HUES6 (cell line): ENCODE data around the gene KIAA0753.
A peak's percentile ranks its signal among the peaks of the same experiment; 100 is the strongest.

ENCODE experiments used
- H3K27ac ChIP-seq: 2 replicates; pipeline ENCODE4 v1.7.0; 2013; ENCODE audit warnings: low read depth, mild to moderate bottlenecking, low read length, inconsistent platforms
- H3K27me3 ChIP-seq: 2 replicates; pipeline ENCODE4 v1.6.1; 2013; ENCODE audit warnings: low read length; ENCODE audit not compliant: control insufficient read depth, insufficient read depth
- H3K36me3 ChIP-seq: 2 replicates; pipeline ENCODE4 v1.6.1; 2013; ENCODE audit warnings: low read length; ENCODE audit not compliant: control insufficient read depth, insufficient read depth
- H3K4me1 ChIP-seq: 2 replicates; pipeline ENCODE4 v1.6.1; 2013; ENCODE audit warnings: low read length; ENCODE audit not compliant: control insufficient read depth, insufficient read depth
- H3K4me3 ChIP-seq: 2 replicates; pipeline ENCODE4 v1.5.1; 2013; ENCODE audit warnings: low read depth, low read length
- H3K9ac ChIP-seq: one replicate; pipeline ENCODE4 v1.6.1; 2013; ENCODE audit warnings: mild to moderate bottlenecking, low read length
- H3K9me3 ChIP-seq: 2 replicates; pipeline ENCODE4 v1.6.1; 2013; ENCODE audit warnings: low read depth, low read length; ENCODE audit not compliant: control insufficient read depth, insufficient read depth

The KIAA0753 gene

DNA sequence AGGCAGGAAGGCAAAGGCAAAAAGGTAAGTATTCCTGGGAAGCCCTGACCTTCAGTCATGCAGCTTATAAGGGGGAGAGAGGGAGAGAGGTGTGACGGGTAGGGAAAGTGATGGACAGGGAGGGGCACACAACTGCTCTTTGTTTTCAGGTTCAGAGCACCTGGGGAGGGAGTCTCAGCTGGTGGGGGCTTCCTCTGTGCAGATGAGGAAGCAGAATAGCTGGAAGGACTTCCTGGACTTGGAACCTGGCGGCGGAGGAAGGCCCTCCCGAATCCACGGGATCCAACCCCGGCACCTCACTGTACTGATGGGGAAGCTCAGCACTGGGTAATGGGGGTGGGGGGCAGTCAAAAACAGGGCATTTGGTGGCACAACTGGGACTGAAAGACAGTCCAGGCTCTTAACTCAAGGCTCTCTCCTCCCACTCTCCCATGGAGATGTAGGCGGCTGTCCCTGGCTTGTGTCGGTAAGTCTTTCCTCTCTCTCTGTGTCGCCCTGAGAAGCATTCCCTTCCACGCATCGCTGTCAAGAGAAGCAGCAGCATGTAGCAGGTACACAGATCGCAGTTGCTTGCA lies 72.2 kb downstream of the KIAA0753 start:
- H3K9me3 ChIP-seq = no peaks in the 10 kb centered on the region
- peaks cover 17% of the 10 kb centered on the region for H3K4me1 ChIP-seq
- no peak overlapping the region for H3K9ac ChIP-seq
- H3K27me3 ChIP-seq = no peaks in the 10 kb centered on the region
- no peaks in the 10 kb centered on the region for H3K36me3 ChIP-seq
- H3K27ac ChIP-seq = no peak overlapping the region
- no peak overlapping the region for H3K4me3 ChIP-seq

DNA sequence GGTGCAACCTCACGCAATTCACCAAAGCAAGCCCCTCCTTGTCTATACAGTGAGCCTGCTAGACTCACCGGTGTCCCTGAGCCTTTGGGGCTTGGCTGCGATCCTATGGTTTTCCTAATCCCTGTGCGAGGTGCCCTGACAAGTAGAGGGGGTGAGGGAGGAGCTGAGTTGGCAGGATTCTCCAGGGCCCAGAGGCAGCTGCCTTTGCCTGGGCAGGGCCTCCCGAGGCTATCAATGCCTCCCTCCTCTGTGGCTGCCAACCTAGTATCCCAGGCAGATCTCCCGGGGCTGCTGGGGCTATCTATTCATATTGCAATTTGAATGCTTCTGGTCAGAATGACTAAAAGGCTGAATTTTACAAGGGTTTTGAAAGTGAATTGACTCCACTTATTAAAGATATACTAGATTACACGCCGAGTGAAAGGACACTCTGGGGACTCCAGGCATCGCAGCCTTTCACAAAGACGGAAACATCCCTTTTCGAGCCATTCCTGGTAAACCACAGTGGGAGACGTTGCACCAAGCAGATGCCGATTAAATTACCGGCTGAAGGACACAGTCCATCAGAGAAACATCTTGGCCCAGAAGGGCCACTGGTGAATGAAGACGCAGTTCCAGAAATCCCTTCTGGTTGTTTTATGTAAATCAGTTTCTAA lies 72.9 kb downstream of the KIAA0753 start:
- Histone ChIP-seq H3K9ac (no peak overlapping the region), H3K4me3 (no peak overlapping the region)

GRCh38 chr17:6561446-6561845 lies 79.1 kb downstream of the KIAA0753 start:
- Histone ChIP-seq H3K9ac (no peak overlapping the region), H3K9me3 (no peaks in the 10 kb centered on the region), H3K4me1 (peaks cover 4% of the 10 kb centered on the region; the same call in 1 of the 2 replicates), H3K27me3 (peaks cover 44% of the 10 kb centered on the region), H3K27ac (no peak overlapping the region), H3K36me3 (no peaks in the 10 kb centered on the region), H3K4me3 (no peak overlapping the region)

More for the DNA sequence above, 72.9 kb downstream of the KIAA0753 start:
- no peaks in the 10 kb centered on the region for H3K36me3 ChIP-seq
- no peaks in the 10 kb centered on the region for H3K27me3 ChIP-seq
- H3K4me1 ChIP-seq = peaks cover 17% of the 10 kb centered on the region
- H3K27ac ChIP-seq = no peak overlapping the region
- H3K9me3 ChIP-seq = no peaks in the 10 kb centered on the region

DNA sequence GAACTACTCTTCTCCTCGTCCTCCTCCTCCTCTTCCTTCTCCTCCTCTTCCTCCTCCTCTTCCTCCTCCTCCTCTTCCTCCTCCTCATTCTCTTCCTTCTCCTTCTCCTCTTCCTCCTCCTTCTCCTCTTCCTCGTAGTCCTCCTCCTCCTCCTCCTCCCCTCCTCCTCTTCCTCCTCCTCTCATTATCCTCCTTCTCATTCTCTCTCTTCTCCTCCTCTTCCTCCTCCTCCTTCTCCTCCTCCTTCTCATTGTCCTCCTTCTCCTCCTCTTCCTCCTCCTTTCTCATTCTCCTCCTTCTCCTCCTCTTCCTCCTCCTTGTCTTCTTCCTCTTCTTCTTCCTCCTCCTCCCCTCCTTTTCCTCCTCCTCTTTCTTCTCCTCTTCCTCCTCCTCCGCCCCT lies 80.0 kb downstream of the KIAA0753 start:
- H3K27me3 ChIP-seq = peaks cover 50% of the 10 kb centered on the region
- no peak overlapping the region for H3K27ac ChIP-seq
- H3K36me3 ChIP-seq = no peaks in the 10 kb centered on the region
- peaks cover 4% of the 10 kb centered on the region; the same call in 1 of the 2 replicates for H3K4me1 ChIP-seq
- H3K9me3 ChIP-seq = no peaks in the 10 kb centered on the region
- H3K4me3 ChIP-seq = no peak overlapping the region
- no peak overlapping the region for H3K9ac ChIP-seq

- Histone ChIP-seq H3K4me3 (no peak overlapping the region), H3K27ac (no peak overlapping the region), H3K9ac (no peak overlapping the region), H3K27me3 (peaks cover 57% of the 10 kb centered on the region), H3K36me3 (no peaks in the 10 kb centered on the region), H3K4me1 (peaks cover 8% of the 10 kb centered on the region; the same call in 1 of the 2 replicates), H3K9me3 (no peaks in the 10 kb centered on the region)
Observed at GRCh38 chr17:6559753-6560215, 80.7 kb downstream of the KIAA0753 start.

GRCh38 chr17:6558932-6559752 lies 81.4 kb downstream of the KIAA0753 start:
- Histone ChIP-seq H3K9me3 (no peaks in the 10 kb centered on the region), H3K4me3 (no peak overlapping the region), H3K27me3 (peaks cover 64% of the 10 kb centered on the region), H3K27ac (no peak overlapping the region), H3K9ac (no peak overlapping the region), H3K36me3 (no peaks in the 10 kb centered on the region), H3K4me1 (peaks cover 9% of the 10 kb centered on the region; the same call in 1 of the 2 replicates)

GRCh38 chr17:6558276-6558675 lies 82.2 kb downstream of the KIAA0753 start:
- no peaks in the 10 kb centered on the region for H3K9me3 ChIP-seq
- H3K9ac ChIP-seq = no peak overlapping the region
- H3K27ac ChIP-seq = no peak overlapping the region
- H3K4me1 ChIP-seq = peaks cover 9% of the 10 kb centered on the region; the same call in 1 of the 2 replicates
- H3K4me3 ChIP-seq = no peak overlapping the region
- no peaks in the 10 kb centered on the region for H3K36me3 ChIP-seq
- peaks cover 72% of the 10 kb centered on the region for H3K27me3 ChIP-seq

- Histone ChIP-seq H3K27ac (no peak overlapping the region), H3K4me3 (peak overlapping the region; percentile 64), H3K9ac (no peak overlapping the region), H3K9me3 (no peaks in the 10 kb centered on the region), H3K4me1 (peaks cover 14% of the 10 kb centered on the region), H3K27me3 (peaks cover 77% of the 10 kb centered on the region), H3K36me3 (no peaks in the 10 kb centered on the region)
Observed at GRCh38 chr17:6557040-6557438, 83.5 kb downstream of the KIAA0753 start.

DNA sequence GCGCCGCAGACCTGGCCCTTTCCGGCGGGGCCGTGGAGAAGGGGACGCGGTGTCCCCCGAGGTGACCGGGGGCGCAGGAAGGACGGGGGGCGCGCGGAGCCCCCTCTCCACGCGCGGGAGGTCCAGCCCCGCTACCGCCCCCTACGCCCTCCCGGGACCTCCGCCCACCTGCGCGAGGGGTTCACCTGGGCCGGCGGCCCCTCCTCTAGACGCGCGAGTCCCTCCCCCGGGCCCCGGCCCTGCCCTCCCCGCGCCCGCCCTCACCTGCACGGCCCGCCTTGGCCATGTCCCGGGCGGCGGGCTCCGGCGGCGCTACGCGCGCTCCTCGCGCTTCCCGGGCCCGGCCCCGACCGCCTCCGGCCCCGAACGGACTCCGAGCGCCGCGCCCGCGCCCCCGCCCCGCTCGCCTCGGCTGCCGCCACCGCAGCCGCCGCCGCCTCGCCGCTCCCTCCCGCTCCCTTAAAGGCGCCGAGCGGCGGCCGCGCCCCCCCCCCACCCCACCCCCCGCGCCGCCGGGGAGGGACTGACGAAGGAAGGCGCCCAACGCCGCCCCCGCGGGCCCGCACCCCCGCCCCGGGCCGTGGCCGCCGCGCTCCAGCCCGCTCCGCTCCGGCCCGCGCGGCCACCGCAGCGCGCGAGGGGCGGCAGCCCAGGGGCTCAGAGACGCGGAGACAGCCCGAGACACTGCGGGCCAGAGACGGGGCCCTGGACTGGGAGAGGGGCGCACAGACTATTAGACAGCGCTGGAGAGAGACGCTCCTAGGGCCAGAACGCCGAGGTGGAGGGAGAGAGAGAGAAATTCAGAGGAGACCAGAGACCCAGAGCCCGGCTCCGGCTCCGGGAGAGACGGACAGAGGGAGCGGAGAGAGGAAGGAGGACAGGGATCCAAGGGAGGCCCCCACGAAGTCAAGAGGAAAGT lies 84.1 kb downstream of the KIAA0753 start, which contains the start of gene PITPNM3:
Gene PITPNM3 (minus strand): TSS at position 435 of the 919 bp plus-strand sequence. CDS start 149 bp downstream, at position 286.
- peak within 1 kb of the TSS; percentile 8 for H3K9ac ChIP-seq
- no peaks in the 10 kb centered on the region for H3K36me3 ChIP-seq
- peak within 1 kb of the TSS; percentile 65 for H3K4me3 ChIP-seq
- peaks cover 15% of the 10 kb centered on the region for H3K4me1 ChIP-seq
- peaks cover 75% of the 10 kb centered on the region for H3K27me3 ChIP-seq
- no peak within 1 kb of the TSS for H3K27ac ChIP-seq
- H3K9me3 ChIP-seq = no peaks in the 10 kb centered on the region

DNA sequence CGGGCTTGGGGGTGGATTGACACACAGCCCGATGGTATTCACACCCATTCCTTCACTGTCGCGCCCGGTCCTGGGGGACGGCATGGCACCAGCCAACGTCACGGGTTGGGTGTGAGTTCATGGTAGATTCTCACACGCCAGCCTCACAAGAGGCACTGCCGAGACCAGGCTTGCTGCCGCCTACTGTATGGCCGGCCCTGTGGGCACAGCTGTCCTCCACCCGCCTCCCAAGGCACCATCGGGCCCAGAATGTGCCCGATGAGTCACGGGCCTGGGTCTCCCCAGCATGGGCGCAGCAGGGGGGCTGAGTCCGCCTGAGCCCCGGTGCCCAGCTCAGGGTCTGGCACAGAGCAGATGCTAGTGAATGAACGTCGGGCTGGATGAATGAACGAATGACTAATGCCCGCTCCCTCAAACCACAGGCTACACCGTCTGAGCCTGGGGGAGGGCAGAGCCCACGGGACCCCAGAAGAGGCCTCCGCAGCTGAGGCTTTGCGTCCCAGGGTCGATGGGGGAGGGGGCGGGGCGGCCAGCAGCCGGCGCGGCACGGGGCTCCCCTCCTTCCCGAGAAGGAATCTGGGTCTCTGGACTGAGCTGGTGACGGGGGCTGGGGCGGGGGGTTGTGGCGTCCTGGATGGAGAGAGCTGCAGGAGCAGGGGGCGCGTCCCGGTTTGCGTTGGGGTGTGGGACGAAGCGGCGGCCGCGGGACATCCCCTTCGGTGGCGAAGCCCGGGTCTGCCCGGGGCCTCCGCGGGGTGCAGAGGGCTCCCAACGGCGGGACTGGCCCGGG lies 85.0 kb downstream of the KIAA0753 start:
- H3K27ac ChIP-seq = no peak overlapping the region
- no peaks in the 10 kb centered on the region for H3K36me3 ChIP-seq
- peak overlapping the region; percentile 8 for H3K9ac ChIP-seq
- peaks cover 15% of the 10 kb centered on the region for H3K4me1 ChIP-seq
- no peaks in the 10 kb centered on the region for H3K9me3 ChIP-seq
- peak overlapping the region; percentile 65 for H3K4me3 ChIP-seq
- H3K27me3 ChIP-seq = peaks cover 67% of the 10 kb centered on the region
